Dermis lymphatic vessel endothelial cell (primary cell): Measurements from ENCODE around the gene WDR43. TPM values are rescaled to one million over a fixed set of nuclear protein-coding genes. Genes with fewer than 3 reads are reported as not detected.

ENCODE experiments used
- total RNA-seq: library from RNA; depleted of rRNA; stranded (reverse); fragments of >200 nt; gene quantifications from 2 replicates; pipeline ENCODE4 v1.2.1, GENCODE V29; 2014

Gene WDR43, protein sequence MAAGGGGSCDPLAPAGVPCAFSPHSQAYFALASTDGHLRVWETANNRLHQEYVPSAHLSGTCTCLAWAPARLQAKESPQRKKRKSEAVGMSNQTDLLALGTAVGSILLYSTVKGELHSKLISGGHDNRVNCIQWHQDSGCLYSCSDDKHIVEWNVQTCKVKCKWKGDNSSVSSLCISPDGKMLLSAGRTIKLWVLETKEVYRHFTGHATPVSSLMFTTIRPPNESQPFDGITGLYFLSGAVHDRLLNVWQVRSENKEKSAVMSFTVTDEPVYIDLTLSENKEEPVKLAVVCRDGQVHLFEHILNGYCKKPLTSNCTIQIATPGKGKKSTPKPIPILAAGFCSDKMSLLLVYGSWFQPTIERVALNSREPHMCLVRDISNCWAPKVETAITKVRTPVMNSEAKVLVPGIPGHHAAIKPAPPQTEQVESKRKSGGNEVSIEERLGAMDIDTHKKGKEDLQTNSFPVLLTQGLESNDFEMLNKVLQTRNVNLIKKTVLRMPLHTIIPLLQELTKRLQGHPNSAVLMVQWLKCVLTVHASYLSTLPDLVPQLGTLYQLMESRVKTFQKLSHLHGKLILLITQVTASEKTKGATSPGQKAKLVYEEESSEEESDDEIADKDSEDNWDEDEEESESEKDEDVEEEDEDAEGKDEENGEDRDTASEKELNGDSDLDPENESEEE
- 35.1 and 54.6 TPM in 2 replicates for total RNA-seq

DNA sequence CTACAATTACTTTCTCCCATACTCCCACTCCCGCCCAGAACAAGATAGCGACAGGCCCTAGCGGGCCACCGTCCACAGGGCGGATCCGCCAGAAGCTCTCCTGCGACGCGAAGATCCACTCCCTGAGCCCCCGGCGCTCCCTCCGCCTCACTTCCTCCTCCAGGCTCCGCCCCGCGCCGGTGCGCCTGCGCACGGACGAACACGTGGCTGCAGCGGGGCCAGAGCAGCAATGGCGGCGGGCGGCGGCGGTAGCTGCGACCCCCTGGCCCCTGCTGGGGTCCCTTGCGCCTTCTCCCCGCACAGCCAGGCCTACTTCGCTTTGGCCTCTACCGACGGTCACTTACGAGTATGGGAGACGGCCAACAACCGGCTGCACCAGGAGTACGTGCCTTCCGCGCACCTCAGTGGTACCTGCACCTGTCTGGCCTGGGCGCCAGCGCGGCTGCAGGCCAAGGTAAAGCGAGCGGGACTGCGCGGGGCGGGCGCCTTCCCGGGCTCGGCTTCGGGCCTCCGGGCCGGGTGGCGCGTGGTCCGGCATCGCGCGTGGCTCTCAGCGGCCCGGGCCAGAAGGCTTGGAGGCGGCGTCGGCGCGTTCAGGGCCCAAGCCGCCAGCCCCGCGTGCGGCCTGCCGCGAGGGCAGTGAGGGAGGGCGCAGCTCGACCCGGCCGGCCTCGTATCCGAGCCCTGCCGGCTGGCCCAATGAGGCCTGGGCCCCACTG, at the start of gene WDR43:
Gene WDR43 (plus strand): TSS at position 198 of the 719 bp plus-strand sequence. CDS start 32 bp downstream, at position 230.

DNA sequence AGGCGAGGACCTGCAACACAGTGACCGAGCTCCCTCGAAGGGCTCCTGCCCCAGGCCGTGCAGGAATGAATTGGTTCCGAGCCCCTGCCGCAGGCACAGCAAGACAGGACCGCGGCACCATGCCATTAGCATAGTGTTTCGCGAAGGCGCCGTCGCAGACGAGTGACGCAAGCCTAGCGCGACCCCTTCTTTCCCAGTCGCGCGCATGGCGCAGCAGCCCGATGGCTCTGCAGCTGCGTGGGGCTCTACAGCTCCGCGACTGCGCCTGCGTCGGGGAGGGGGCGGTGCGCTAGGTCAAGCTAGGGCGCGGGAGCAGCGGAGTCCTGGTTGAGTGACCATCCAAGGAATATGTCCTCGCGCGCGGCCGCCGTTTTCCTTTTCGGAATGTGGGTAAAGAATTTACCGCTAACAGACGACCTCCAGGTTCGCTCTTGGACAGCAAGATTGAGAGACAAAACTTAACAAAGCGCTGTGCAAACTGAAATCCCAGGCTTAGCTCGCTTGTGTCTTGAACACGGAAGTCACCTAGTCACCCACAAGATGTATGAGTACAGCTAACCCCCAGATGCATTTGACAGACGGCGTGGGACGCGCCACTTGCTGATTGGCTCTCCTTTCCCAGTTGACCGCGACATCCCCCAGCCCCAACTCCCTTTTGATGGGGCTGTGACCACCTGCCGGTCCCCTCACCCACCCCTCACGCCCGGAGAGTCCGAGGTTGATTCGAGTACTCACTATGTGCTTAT, 24.1 kb upstream of the WDR43 start, which contains the start of gene TRMT61B:
Gene TRMT61B (minus strand): TSS at position 164 of the 746 bp plus-strand sequence. CDS start 32 bp downstream, at position 132.

DNA sequence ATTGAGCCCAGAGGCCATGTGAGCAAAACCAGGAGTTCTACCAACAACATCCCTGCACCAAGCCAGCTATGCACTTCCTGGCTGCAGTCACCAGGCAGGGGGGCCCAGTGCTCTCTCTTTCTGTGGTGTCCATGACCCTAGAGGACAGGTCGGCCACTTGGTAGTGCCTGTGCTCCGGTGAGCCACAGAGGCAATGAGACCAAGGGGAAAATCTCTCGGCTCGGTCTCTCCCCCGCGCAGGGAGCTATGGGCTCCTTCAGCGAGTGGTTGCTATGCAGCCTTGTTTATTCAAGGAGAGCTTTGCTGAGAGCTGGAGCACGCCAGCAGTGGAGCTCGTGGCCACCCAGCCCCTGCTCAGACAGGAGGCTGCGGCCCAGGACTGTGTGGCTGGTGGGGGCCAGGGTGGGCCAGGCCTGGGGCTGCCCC, 86.6 kb downstream of the WDR43 start, which contains the start of gene TOGARAM2:
Gene TOGARAM2 (plus strand): TSS at position 283 of the 426 bp plus-strand sequence. CDS start 13,537 bp downstream, outside the sequence.

Other genes with a start within 250 kb of the WDR43 start
- 124 and 128 TPM in 2 replicates for gene PPP1CB, start 142.8 kb upstream of the WDR43 start, total RNA-seq
- gene SPDYA, start 83.8 kb upstream of the WDR43 start, total RNA-seq = 0.33 and 0.52 TPM in 2 replicates
- gene TRMT61B, start 24.4 kb upstream of the WDR43 start, total RNA-seq = 9.4 and 10.0 TPM in 2 replicates
- under 0.01 TPM in 1 of 2 replicates, not detected in the other for gene TOGARAM2, start 86.6 kb downstream of the WDR43 start, total RNA-seq
- gene PCARE, start 179.9 kb downstream of the WDR43 start, total RNA-seq = not detected in 2 replicates
- gene CLIP4, start 220.7 kb downstream of the WDR43 start, total RNA-seq = 5.4 and 5.9 TPM in 2 replicates